ENCODE data around the gene EIF4E1B.
"Not testable (repeated sequence)": the region's sequence is repeated elsewhere in the genome, so short reads cannot be mapped to it uniquely, and the experiment has no call there.

The EIF4E1B gene, protein sequence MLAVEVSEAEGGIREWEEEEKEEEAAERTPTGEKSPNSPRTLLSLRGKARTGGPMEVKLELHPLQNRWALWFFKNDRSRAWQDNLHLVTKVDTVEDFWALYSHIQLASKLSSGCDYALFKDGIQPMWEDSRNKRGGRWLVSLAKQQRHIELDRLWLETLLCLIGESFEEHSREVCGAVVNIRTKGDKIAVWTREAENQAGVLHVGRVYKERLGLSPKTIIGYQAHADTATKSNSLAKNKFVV

DNA sequence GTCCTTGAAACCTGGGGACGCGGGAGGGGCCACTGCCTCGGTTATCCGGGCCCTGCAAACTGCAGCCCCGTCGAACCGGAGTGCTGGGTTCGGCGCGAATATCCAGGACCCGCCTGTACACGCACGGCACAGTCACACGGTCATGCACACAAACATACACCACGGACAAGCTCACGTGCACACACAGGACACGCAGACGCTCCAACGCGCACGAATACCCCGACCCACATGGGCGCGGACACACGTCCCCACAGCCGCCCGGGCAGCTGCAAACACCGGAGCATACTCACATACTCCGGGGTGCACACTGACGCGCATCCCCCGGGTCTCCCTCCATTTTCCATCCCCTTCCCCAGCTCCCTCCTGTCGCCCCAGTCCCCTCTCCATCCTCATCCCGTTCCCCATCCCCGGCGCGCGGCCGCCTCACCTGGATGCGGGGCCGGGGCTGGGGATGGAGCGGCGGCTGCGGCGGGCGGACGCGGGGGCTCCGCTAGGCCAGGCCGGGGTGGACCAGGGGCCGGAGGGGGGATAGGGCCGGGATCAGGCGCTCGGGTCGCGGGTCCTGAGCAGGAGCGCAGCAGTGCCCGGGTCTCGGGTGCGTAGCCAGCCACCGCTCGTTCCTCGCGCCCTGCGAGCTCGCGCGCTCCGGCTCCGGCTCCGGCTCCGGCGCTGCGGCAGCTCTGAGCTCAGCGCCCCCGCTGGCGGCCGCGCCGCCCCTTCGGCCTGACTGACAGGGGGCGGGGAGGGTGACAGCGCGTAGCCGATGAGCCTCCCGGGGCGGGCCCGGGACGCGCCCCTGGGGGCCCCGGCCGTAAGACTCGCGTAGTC lies at the start of gene EIF4E1B, which contains the start of gene SNCB:
TSS of gene EIF4E1B (plus strand) at position 823 of the 828 bp plus-strand sequence. CDS start 12,113 bp downstream, outside the sequence.
TSS of gene SNCB (minus strand) at position 682 of the 828 bp plus-strand sequence. CDS start 880 bp downstream, outside the sequence.
- no peak for DNase-seq (ENCODE audit: low read depth)

DNA sequence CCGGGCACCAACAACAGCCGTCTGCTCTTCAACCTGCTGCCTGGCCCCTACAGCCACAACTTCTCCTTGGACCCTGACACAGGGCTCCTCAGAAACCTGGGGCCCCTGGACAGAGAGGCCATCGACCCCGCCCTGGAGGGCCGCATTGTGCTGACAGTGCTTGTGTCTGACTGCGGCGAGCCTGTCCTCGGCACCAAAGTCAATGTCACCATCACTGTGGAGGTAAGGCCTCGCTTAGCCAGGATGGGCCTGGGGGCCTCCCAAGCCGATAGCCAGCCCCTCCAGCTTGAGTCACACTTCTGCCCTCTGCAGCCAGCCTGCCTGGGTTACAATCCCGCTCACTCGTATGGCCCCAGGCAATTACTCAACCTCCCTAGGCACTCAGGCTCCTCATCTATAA lies 49.1 kb upstream of the EIF4E1B start:
- DNase-seq (ENCODE audit: low read depth) = no peak

DNA sequence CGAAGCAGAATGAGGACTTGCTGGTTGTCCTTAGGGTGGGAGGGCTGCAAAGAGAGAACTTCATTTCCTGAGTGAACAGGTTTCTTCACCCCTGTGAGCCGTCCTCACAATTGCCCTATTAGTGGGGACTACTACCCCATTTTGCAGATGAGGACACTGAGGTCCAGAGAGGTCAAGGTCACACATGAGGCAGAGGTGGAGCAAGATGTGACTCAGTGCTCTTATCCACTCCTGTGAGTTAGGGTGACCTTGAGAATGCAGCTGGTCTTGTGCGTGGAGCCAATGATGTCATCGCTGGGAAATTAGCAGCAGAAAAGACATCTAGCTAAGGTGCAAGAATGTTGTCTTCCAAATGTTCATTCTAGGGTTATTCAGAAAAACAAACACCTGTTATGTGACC lies 47.4 kb upstream of the EIF4E1B start:
- DNase-seq (ENCODE audit: low read depth) = no peak

DNA sequence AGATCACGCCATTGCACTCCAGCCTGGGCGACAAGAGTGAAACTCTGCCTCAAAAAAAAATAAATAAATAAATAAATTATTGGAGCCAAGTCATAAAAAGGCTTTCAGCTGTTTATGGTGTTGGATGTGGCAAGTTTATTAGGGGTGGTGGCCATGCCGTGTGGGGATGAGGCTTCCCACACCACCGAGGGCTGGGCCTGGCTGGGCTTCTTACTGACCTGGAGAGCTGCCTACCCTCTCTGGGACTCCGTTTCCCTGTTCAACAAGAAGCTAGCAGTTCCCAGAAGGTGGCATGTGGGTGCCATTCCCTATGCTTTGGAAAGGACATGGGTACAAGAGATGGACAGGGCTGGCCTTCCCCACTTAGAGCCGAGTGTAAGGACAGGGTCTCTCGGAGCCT lies 43.1 kb upstream of the EIF4E1B start:
- DNase-seq (ENCODE audit: low read depth) = no peak

DNA sequence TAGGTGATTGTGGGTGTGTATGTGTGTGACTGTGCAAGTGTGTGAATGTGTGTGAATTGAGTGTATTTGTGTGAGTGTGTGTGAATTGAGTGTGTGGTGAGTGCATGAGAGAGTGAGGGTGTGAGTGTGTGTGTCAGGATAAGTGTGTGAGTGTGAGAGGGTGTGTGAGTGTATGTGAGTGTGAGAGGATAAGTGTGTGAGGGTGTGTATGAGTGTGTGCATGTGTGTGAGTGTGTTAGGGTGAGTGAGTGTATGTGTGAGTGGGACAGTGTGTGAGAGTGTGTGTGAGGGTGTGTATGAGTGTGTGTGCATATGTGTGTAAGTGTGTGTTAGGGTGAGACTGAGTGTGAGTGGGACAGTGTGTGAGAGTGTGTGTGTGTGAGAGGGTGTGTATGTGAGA lies 42.2 kb upstream of the EIF4E1B start:
- DNase-seq (ENCODE audit: low read depth) = no peak

DNA sequence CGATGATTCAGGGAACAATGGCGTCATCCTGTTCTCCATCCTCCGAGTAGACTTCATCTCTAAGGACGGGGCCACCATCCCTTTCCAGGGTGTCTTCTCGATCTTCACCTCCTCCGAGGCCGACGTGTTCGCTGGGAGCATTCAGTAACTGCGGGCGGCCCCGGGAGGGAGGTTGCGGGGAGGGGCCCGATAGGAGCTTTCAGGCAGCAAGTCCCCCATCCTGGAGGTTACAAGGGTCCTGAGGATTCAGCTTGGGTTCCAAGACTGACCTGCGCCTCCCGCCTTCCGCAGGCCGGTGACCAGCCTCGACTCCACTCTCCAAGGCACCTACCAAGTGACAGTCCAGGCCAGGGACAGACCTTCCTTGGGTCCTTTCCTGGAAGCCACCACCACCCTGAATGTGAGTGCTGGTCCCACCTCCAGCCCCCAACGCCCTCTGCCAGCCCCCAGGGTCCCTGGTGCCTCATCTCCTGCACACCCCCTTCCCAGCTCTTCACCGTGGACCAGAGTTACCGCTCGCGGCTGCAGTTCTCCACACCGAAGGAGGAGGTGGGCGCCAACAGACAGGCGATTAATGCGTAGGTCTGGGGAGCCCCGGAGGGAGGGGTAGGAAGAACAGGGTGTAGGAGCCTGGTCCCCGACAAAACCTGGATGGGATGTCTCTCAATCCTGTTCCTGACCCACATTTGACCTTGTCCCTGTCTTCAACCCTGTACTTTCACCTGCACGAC lies 41.3 kb upstream of the EIF4E1B start:
- DNase-seq (ENCODE audit: low read depth) = no peak

DNA sequence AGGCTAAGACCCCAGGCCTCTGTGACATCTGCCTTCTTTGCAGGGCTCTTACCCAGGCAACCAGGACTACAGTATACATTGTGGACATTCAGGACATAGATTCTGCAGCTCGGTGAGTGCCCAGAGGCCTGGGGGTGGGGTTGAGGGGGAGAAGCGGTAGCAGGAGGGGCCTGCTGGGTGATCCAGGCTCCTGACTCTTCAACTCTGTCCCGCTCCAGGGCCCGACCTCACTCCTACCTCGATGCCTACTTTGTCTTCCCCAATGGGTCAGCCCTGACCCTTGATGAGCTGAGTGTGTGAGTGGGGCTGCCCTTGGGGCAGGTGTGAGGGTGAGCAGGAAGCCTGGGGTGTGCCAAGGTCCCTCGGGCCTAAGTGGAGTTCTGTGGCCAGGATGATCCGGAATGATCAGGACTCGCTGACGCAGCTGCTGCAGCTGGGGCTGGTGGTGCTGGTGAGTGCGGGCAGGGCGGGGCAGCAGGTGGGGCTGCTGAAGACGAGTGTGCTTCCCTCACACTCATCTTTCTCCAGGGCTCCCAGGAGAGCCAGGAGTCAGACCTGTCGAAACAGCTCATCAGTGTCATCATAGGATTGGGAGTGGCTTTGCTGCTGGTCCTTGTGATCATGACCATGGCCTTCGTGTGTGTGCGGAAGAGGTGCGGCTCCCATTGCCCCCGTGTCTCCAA lies 40.3 kb upstream of the EIF4E1B start:
- no peak for DNase-seq (ENCODE audit: low read depth)

DNA sequence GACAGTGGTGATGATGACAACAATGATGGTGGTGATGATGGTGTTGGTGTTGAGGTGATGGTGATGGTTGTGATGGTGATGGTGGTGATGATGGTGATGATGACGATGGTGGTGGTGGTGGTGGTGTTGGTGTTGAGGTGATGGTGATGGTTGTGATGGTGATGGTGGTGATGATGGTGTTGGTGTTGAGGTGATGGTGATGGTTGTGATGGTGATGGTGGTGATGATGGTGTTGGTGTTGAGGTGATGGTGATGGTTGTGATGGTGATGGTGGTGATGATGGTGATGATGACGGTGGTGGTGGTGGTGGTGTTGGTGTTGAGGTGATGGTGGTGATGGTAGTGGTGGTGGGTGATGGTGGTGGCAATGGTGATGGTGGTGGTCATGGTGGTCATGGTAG lies 38.8 kb upstream of the EIF4E1B start:
- DNase-seq (ENCODE audit: low read depth) = not testable (repeated sequence)

DNA sequence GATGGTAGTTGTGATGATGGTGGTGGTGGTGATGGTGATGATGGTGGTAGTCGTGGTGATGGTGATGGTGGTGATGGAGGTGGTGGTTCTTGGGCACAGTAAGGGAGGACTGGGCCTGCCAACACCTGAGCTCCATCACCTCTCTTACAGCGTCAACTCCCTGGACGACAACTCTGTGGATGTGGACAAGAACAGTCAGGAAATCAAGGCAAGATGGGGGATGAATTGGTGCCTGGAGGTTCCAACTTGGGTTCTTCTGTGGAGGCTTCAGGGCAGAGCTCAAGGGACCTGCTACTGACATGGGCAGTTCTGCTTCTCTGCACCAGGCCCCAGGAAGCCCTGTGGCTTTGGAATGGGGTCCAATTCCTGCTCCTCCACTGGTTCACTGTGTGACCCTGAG lies 37.9 kb upstream of the EIF4E1B start:
- DNase-seq (ENCODE audit: low read depth) = no peak

DNA sequence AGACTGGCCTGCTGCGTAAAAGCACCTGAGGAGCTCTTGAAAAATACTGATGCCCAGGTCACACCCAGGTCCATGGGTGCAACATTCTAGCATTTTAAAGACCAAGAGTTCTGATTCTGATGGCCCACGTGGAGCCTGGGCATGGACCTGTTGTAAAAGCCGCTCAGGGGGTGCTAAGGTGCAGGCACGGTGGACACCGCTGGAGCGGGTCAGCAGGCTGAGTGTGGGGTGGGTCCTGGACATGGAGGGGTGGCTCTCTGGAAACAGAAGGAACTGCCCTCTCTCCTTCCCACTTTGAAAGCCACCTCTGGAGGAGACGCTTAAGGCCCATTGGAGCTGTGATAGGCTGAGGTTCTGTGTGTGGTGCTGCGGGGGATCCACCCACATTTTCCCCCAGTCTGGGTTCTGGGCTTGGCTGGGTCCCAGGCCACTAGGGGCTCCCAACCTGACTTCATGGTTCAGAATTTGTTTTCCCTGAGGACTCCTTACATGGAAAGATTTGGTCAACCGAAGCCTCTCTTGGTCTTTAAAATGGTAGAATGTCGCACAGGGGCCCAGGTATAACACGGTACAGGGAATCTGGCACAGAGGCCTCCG lies 37.1 kb upstream of the EIF4E1B start:
- no peak for DNase-seq (ENCODE audit: low read depth)

DNA sequence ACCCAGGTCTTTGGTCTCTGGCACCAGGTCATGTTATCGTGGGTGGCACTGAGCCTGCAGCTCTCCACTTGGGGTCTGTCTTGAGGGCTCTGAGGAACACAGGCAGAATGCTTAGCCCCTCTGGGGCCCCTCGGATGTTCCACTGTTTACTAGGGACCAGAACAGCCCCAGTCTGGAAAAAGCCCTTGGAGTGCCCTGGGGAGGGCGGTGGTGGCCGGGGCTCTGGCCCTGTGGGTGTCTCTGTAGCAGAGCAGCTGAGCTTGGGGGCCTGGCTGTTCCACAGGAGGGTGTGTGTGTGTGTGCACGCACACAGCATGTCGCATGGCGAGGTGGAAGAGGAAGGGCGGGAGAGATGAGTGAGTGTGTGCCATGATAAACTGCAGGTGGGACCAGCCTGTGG lies 35.9 kb upstream of the EIF4E1B start:
- no peak for DNase-seq (ENCODE audit: low read depth)

DNA sequence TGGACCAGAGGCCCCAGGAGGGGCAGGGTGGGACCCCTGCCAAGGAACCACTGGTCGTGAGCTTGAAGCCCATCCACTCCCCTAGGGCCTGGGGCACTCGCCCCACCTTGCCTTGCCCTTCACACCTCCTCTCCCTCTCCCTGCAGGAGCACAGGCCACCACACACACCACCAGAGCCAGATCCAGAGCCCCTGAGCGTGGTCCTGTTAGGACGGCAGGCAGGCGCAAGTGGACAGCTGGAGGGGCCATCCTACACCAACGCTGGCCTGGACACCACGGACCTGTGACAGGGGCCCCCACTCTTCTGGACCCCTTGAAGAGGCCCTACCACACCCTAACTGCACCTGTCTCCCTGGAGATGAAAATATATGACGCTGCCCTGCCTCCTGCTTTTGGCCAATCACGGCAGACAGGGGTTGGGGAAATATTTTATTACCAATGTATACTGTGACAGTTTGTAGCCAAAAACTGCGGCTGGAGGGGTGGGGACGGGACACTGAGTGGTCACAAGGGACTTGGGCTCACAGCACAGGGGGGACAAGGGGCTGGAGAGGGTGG lies 35.0 kb upstream of the EIF4E1B start:
- no peak for DNase-seq (ENCODE audit: low read depth)

DNA sequence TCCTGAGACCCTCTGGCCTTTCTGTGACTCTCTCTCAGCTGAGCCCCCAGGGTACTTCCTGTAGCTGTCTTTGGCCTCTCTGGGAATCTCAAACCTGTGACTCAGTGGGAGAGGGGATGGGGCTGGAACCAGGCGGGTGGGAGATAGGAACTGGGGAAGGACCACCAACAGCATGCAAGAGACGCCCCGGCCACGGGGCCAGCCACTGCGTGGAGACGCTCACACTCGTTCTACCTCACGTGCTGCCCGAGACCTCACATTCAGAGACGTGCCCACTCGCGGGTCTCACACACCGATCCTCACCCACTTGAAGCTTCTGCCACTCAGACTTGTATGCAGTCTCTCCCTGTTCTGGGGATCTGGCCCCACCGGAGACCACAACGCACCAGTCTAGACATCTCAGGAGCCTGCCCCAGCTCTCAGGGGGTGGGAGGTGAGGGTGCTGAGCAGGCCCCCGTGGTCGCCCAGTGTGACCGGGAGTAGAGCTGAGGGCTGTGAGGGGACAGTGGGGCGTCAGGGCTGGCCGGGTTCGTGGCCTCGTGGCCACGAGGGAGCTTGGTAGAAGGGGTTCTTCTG lies 34.3 kb upstream of the EIF4E1B start:
- DNase-seq (ENCODE audit: low read depth) = no peak

DNA sequence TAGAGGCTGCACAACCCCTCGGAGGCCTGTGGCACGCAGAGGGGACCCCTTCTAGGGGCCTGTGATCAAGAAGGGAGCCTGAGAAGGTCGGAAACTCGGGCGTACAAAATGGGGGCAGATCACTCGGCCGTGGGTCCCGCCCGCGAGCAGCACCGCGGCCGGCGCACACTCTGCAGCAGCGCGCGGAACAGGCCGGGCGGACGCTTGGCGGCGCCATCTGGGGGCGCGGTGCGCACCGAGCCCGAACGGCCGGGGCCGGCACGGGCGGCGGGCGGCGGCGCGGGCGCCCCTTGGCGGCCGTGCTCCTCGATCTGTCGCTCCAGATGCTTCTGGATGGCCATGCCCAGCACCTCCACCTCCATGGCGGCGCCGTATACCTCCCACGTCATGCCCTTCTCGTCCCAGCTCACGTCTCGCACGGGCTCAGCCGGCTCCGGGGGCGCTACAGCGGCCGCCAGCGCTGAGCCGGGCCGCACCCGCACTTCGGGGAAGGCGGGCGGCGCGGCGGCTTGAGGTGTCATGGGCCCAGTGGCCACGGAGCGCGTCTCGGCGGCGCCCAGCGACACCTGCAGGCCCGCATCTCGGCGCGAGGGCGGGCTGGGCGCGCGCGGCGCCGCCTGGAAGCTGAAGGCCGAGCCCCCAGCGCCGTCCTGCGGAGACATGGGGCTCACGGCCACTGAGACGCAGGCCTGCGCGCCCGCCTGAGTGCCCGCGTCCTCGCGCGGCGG lies 33.6 kb upstream of the EIF4E1B start:
- DNase-seq (ENCODE audit: low read depth) = no peak

DNA sequence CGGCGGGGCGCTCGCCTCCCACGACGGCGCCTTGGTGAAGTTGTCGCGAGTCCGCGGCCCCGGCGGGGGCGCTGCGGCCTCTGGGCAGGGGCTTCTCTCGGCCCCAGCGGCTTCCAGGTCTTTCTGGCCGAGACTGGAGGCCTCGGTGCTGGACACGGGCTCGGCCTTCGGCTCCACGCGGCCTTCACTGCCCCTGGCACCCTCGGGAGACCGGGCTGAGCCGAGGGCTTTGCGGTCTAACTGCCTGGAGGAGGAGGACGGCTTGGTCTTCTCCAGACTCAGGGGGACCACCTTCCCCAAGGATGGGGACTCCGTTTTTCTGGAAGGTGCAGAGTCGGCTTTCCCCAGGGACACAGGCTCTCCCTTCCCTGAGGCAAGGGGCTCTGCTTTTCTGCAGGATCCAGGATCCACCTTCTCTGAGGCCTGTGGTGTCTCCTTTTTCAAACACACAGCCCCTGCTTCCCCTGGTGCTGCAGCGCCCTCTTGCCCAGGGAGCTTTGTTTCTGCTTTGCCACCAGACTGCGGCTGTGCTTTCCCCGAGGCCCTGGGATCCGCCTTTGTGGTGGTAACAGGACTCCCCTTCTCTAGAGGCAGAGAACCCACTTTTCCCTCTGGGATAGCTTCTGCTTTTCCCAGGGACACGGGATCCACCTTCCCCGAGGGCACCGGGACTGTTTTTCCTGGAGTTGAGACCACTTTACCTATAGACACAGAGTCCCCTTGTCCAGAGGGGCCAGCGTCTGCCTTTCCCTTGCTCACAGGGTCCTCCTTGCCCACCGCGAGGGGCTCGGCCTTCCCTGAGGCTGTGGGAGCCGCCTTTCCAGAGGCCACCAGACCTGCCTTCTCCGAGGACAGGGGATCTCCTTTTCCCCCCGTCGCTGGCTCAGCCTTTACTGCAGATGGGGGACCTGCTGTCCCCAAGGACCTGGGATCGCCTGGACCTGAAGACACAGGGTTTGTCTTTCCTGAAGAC lies 32.8 kb upstream of the EIF4E1B start:
- no peak for DNase-seq (ENCODE audit: low read depth)

DNA sequence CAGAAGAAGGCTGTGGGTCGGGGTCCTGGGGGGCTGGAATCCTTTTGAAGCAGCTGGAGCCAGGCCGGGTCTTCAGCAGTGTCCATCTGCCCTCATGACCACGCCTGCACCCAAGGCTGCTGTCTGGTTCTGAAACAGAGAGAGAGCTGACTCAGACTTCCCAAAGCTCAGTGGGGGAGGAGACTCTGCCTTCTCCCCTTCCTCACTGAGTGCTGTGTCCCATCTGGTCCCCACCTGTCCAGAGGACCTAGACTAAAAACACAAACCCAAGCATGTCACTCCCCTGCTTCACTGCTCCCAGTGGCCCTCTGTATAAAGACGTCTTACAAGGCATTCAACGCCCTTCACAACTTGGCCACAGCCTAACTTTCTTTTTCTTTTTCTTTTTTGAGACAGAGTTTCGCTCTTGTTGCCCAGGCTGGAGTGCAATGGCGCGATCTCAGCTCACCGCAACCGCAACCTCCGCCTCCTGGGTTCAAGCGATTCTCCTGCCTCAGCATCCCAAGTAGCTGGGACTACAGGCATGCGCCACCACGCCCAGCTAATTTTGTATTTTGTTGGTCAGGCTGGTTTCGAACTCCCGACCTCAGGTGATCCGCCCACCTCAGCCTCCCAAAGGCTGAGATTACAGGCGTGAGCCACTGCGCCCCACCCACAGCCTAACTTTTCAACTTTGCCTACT lies 30.6 kb upstream of the EIF4E1B start:
- DNase-seq (ENCODE audit: low read depth) = not testable (repeated sequence)

DNA sequence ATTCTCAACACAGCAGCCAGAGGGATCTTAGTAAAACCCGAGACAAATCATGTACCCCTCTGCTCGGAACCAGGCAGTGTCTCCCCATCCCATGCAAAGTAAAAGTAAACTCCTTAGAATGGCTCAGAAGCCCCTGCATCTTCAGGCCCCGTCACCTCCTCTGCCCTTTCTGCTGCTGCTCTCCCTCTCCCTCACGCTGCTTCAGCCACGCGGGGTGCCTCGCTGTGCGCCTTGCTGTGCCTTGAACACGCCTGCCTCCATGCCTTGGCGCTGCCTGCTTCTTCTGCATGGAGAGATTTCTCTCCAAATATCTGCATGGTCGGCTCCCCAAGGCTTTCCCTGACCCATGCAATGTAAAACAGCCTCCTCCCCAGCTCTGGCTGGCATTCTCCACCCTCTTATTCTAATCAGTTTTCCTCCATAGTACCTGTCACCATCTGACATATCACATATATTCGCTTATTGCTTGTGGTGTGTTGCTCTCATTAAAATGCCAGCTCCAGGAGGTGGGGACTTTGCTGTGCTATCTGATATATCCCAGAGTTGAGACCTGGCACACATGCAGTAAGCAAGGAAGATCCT lies 28.5 kb upstream of the EIF4E1B start:
- DNase-seq (ENCODE audit: low read depth) = no peak

DNA sequence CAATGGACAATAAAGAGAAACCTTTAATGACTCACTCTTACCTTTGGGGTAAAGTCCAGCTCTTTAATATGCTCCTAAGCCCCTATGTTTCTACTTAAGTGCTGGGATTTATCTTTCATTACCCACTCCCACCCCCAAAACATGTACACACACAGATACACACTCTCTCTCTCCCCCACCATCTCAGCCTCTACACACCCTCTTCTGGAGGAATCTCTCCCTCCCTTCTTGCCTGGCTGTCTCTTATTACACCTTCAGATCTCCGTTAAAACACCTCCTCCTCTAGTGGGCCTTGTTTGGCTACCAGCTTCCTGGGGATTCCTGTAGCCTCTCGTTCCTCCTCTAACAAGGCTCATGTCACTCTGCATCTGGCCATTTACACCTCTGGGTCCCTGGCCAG lies 27.4 kb upstream of the EIF4E1B start:
- DNase-seq (ENCODE audit: low read depth) = no peak
